GM20000 (cell line): ENCODE data around the gene SAP30.

Experiments used
- DNase-seq: peaks from one replicate; pipeline ENCODE4 v3.0.0; 2012; ENCODE audit warnings: low spot score
- TF ChIP-seq, protein P1 (sequence below): IDR thresholded peaks from 2 replicates; pipeline ENCODE4 v1.5.1; 2012; ENCODE audit warnings: mild to moderate bottlenecking, control low read depth; ENCODE audit errors: extremely low read depth, missing control alignments

SAP30 gene

DNA sequence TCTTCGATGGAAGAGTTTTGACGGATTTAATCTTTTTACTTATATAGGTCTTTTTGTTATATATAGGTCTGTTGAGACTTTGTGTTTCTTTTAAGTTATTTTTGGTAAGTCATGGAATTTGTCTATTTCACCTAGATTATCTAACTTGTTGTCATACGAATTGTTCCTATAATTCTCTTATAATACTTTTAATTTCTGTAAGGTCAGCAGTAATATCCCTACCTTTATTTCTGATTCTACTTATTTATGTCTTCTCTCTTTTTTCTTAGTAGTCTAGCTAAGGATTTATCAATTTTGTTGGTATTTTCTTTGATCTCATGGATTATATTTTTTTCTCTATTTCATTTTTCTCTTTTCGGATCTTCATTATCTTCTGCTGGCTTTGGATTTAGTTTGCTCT lies 11.6 kb downstream of the SAP30 start:
- no peak for DNase-seq
- TF ChIP-seq, protein P1, sequence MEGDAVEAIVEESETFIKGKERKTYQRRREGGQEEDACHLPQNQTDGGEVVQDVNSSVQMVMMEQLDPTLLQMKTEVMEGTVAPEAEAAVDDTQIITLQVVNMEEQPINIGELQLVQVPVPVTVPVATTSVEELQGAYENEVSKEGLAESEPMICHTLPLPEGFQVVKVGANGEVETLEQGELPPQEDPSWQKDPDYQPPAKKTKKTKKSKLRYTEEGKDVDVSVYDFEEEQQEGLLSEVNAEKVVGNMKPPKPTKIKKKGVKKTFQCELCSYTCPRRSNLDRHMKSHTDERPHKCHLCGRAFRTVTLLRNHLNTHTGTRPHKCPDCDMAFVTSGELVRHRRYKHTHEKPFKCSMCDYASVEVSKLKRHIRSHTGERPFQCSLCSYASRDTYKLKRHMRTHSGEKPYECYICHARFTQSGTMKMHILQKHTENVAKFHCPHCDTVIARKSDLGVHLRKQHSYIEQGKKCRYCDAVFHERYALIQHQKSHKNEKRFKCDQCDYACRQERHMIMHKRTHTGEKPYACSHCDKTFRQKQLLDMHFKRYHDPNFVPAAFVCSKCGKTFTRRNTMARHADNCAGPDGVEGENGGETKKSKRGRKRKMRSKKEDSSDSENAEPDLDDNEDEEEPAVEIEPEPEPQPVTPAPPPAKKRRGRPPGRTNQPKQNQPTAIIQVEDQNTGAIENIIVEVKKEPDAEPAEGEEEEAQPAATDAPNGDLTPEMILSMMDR: no peak

DNA sequence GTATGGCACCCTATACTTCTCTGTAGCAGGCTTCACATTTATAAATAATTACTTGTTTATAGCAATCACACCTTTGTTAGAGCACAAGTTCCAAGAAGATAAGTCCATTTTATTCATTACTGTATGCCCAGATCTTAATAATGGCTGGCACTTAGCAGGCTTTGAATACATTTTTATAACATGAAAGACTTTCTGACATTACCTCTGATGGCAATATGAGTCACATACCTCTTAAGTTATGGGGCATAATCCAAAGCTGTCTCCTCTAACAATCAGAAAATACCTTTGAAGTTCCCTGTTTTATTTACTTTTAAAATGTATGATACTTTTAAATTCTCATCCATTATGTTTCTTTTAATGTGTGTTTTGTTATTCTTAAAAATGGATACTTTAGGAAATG lies 16.0 kb downstream of the SAP30 start:
- TF ChIP-seq, protein P1: no peak

DNA sequence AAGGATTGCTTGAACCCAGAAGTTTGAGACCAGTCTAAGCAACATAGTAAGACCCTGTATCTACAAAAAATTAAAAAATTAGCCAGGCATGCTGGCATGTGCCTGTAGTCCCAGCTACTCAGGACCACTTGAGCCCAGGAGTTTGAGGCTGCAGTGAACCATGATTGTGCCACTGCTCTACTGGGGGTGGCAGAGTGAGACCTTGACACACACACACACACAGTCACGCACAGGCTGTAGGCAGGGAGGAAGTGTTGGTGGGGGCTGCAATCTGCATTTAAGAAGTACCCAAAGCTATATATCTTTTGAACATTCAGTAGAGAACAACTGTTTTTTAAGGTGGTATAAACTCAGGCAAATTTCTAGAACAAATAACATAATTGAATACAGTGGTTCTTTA lies 20.9 kb downstream of the SAP30 start:
- TF ChIP-seq, protein P1: no peak
- DNase-seq: no peak

More for the DNA sequence above, 16.0 kb downstream of the SAP30 start:
- no peak for DNase-seq

DNA sequence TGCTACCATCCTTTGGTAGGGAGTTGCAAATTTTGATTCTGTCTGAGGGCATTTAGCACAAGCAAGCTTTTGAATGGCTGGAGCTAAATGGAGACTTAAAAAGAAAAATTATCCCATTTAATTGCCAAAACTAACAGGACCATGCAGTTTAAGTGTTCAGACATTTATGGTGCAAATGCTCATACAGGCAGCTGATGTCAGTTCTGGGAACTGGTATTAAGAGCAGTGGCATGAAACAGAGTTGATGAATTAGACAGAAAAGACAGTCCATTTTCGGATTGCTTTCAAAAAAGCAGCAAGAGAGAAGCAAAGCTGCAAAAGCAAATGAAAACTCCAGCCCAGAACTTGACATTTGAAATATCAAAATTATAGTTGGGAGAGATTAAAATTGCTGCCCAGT lies 26.9 kb downstream of the SAP30 start:
- TF ChIP-seq, protein P1: no peak
- no peak for DNase-seq

DNA sequence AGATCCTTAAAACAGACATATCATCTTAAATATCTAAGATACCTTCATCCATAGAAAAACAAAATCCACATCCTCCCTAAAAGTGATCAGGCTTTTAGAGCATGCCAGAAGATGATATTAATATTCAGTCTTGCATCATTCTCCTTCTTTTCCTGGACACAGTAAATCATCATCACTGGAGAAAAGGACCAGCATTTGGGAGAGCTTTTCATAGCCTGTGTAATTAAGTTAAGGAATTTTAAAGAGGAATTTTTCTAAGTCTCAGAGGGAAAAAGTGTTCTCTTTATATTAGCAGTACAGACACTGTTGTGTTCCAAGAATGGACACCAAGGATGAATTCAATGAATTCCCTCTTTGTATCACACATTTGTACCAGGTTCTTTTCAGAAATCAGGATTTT lies 27.5 kb downstream of the SAP30 start:
- DNase-seq: no peak
- TF ChIP-seq, protein P1: no peak

- DNase-seq: no peak
- TF ChIP-seq, protein P1: no peak
These were observed 28.1 kb downstream of the SAP30 start, which contains the start of gene SCRG1 for GRCh38 chr4:173398779-173399415. TSS of gene SCRG1 (minus strand) at chr4:173399116. CDS start at chr4:173391414, 7,702 bp downstream.

DNA sequence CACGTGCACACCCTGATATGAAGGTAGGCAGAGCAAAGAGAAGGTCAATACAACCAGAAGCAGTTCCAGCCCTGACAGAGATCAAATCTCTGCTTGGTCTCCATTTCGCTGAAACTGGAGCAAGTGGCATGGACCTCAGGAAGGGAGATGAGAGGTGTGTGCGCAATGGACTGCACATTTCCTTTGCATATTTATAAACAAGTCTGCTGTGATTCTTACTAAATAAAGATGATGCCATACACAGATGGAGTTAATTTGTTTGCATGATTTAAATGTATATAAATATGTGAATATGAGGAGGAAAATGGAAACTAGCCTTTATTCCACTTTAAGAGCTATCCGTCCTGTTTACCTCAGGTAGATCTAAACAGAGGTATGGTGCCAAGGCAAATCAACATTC lies 30.3 kb downstream of the SAP30 start:
- no peak for DNase-seq
- TF ChIP-seq, protein P1: no peak
